HG02943 (cell line): ENCODE measurements around the gene C22orf31.
"Not testable (repeated sequence)": the region's sequence is repeated elsewhere in the genome, so short reads cannot be mapped to it uniquely, and the experiment has no call there.

Experiments
- ATAC-seq: cut with Tn5 transposase; IDR thresholded peaks from one replicate; pipeline ENCODE4 v1.9.1; 2021; ENCODE audit warnings: mild to moderate bottlenecking, low read depth, moderate library complexity; ENCODE audit not compliant: unreplicated experiment

The C22orf31 gene

GRCh38 chr22:29061773-29062172, at the start of gene C22orf31:
C22orf31 (minus strand) TSS chr22:29061831; CDS start chr22:29061792, 39 bp downstream.
- no peak for ATAC-seq

- ATAC-seq: no peak
Measured at GRCh38 chr22:29110946-29111345, 49.3 kb upstream of the C22orf31 start.

DNA sequence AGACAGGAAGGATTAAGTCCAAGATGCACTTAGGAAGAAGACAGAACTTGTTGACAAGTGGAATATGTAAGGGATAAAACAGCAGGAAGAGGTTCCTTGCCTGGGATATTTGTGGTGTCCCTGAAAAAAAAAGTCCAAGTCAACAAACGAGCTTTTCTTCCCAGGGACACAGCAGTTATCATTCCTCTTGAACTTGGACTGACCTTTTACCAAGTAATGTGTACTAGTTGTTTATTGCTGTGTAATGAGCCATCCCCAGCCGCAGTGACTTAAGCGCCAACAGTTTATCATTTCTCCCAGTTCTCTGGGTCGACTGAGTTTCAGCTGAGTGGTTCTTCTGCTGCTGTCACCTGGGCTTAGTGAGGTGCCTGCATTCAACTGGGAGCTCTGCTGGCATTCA, 48.2 kb upstream of the C22orf31 start:
- ATAC-seq: no peak

DNA sequence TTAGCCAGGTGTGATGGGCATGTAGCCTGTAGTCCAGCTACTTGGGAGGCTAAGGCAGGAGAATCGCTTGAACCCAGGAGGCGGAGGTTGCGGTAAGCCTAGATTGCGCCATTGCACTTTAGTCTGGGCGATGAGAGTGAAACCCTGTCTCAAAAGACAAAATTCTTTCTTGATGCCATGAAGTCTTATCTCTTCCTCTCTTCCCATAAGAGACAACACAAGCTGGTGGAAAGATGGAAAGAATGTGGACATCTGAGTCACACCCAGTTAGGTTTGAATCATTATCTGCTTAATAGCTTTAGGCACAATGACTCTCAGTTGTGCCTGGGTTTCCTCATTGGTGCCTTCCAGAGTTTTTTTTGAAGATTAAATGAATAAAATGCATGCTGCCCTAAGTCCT, 46.5 kb upstream of the C22orf31 start:
- no peak for ATAC-seq

GRCh38 chr22:29106839-29107238, 45.2 kb upstream of the C22orf31 start:
- no peak for ATAC-seq

- no peak for ATAC-seq
Measured at GRCh38 chr22:29105468-29105867, 43.8 kb upstream of the C22orf31 start.

DNA sequence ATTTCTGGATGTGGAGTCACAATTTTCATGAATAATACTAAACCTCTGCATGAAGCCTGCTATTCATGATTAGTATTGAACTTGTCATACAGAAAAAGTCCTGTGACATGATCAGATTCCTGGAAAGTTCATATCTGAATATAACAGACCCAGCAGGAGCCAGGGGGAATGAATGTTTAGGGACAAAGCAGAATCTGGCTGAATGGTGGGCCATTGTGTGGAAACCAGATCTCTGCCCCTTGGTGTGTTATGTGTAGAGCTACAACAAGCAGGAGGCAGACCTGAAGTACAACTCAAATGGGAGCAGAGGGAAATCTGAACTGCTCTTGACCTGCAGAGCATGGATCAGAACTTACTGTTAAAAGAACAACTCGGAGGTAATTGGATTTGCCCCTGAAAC, 41.5 kb upstream of the C22orf31 start:
- no peak for ATAC-seq

DNA sequence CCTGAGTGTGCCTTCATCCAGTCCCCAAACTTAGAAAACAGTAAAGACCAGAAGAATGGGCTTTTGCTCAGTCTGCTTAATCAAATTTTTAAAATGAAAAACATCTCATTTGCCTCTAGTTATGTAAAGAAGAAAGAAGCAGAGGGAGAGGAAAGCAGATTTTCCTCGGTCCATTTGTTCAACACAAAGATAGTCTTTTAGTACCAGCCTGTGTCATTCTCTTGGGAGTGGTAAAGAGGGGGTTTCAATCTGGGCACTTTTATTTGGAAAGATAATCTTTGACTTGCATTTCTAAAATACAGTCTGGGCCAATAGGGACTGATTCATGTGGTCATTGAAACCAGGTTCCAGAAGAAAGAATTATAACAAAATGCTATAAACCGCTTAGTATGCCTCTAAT, 40.7 kb upstream of the C22orf31 start:
- no peak for ATAC-seq

DNA sequence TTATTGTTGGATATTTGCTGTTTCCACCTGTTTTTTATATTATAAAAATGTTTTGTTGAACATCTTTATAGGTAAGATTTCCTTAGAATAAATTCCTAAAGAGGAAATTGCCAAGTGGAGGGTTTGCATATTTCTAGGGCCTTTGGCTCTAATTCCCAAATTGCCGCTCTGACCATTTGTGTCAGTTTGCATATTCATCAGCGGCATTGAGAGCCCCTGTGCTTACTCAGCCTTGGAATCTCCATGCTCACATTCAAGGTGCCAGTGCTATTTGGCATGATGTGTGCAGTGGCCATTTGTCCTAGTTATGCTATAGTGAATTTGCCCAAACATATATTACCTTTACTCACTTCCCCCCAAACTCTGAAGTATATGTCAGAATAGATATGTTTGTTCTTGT, 36.7 kb upstream of the C22orf31 start:
- no peak for ATAC-seq

DNA sequence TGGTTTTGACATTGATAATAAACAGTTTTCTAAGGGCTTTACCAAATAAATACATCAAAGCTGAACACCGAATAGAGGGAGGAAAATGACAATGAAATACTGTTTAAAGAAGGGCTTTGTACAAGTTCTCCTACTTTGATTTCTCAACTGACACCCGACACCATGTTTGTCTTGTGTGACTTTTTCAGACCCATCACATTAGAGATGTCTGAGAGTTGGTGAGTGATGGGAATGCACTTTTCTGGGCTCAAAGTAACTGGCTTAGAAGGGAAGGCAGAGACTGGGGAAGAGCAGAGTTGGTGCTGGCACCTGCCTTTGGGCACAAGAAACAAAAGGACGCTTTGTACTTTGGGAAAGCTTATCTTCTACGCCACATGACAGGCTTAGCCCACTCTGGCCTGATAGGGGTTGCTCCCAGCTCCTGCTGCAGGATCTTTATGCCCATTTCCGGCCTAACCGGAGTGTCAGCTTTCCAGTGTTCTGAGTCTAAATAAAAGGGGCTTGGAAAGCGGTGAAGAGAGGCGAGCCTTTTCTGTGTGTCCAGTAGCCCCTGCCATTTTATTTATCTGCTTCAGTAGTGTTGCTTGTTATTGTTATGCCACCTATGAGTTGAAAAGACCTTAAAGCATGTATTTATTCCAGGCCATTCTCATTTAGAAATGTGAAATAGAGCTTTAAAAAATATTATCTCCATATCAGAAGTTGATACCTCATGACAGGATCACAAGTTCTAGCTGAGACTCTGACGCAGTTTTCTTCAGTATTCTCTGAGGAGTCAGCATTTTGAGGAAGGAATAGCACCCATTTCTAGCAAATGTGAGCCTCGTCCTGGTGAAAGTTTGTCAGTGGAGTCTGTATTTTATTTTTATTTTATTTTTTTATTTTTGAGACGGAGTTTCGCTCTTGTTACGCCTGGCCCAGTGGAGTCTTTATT, 35.4 kb upstream of the C22orf31 start:
- no peak for ATAC-seq

DNA sequence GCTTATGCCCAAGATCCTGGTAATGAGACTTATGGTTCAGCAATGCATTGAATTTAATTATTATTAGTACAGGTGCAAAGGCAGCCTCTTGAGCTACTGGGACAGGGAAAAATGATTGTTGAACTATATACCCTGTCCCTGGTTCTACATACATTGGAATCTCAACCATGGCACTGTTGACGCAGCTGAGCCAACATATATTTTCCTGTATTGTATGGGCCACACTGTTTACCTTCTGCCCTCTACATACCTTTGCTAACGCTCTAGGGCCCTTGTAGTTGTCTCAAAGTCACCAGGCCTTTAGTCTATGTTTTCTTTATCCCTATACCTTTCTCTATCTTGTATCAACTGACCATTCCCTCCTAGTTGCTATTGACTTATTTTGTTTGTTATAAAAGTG, 33.8 kb upstream of the C22orf31 start:
- ATAC-seq: no peak

DNA sequence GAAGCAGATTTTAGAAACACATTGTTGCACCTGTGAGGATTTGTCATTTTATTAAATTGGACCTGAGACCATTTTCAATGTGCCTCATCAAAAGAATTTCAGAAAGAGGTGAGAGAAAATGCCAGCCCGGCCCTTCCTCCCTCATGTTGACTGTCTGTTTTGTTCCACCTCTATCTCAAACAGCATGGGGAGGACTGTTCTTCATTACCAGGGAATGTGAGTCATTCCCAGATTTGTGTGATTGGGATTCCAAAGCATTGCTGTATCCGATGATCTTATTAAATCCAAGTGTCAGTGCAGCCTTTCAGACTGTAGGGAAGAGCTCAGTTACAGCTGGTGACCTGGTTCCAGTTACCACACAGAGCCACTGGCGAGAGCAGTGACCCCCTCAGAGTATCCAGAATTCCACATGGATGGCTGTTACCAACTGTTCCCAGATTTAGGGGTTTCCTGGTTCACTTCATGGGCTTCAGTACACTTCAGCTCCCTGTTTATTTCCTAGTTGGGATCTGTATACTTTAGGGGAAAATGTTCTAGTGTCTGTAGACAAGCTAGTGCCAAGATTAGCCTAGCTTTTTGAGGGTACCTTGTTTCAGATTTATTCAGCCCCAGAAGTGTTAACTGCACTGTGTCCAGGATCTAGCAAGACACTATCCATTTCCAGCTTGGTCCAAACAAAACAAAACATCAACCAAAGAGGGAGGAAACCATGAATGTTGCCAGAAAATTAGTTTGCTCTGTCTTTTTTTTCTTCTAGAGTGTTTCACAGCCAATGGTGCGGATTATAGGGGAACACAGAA, 32.1 kb upstream of the C22orf31 start:
- no peak for ATAC-seq

DNA sequence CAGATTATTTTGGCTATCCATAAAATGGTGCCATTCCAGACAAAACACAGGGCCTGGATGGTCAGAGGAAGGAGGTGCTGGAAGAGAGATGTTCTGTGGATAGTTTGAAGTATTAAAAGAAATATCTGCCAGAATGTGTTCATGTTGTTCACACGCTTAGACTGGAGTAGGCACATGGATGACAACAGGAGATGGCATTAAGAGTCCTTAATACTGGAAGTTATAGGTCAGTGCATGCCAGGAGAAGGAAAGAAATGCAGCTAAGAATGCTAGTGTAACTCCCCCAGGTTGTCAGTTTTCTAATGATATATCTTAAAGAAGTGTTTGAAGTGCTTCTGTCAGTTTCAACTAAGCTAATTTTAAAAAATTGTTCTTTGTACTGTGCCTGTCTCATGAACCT, 31.4 kb upstream of the C22orf31 start:
- no peak for ATAC-seq

- ATAC-seq: no peak
Measured at GRCh38 chr22:29092243-29092642, 30.6 kb upstream of the C22orf31 start.

- ATAC-seq: no peak
Measured at GRCh38 chr22:29090039-29090438, 28.4 kb upstream of the C22orf31 start.

DNA sequence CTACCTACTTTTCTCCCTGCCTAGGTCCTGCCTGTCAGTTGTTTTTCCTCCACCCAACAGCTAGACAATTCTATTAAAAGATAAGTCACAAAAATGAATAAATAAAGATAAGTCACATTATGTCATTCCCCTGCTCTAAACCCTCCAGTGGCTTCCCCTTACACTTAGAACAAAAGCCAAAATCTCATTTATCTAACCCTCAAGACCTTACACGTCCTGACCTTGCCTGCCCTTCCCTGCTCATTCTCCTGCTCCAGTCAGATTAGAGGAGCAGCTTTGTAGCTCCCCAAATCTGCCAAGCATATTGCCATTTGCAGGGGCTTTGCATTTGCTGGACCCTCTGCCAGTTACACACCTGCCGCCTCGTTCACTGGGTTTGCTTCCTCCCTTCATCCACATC, 27.9 kb upstream of the C22orf31 start:
- ATAC-seq: no peak

DNA sequence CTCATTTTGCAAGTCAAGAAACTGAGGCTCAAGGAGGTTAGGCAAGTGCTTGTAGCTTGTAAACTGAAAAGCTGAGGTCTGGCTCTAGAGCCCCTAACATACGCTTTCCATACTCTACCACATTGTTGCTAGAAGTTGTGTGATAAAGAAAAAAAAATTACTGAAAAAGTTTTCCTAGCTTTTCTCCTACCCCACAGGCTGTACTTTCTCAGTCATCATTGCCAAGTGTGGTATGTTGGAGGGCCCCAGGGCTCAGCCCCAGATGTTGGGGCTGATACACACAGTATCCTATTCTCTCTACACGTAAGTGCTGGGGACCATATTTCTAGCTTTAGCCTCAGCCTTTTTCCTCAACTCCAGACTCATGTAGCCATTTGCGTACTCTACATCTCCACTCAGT, 27.2 kb upstream of the C22orf31 start:
- no peak for ATAC-seq

GRCh38 chr22:29087012-29087411, 25.4 kb upstream of the C22orf31 start:
- no peak for ATAC-seq

GRCh38 chr22:29083933-29084591, 22.4 kb upstream of the C22orf31 start:
- ATAC-seq: no peak

DNA sequence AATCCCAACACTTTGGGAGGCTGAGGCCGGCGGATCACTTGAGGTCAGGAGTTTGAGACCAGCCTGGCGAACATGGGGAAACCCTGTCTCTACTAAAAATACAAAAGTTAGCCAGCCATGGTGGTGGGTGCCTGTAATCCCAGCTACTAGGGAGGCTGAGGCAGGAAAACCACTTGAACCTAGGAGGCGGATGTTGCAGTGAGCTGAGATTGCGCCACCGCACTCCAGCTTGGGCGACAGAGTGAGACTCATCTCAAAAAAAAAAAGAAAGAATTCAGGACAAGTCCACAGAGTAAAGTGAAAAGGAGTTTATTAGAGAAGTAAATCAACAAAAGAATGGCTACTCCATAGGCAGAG, 21.9 kb upstream of the C22orf31 start:
- not testable (repeated sequence) for ATAC-seq
